VCaP (cell line): ENCODE data around the gene SCN2A.

Source experiments
- H3K27ac ChIP-seq: fragments of 450-650 bp; 2 replicates; pipeline ENCODE4 v1.5.1; 2017
- CTCF ChIP-seq: fragments of 450-650 bp; conservative IDR thresholded peaks from 2 replicates; pipeline ENCODE4 v1.5.1; 2017; ENCODE audit warnings: mild to moderate bottlenecking, moderate library complexity

The SCN2A gene

GRCh38 chr2:165293440-165294420 lies 54.5 kb downstream of the SCN2A start:
- no peak overlapping the region for H3K27ac ChIP-seq
- peak; percentile 84 for TF ChIP-seq CTCF

- TF ChIP-seq CTCF: no peak
- H3K27ac ChIP-seq: no peak overlapping the region
Observed at GRCh38 chr2:165294912-165295311, 55.7 kb downstream of the SCN2A start.

GRCh38 chr2:165295643-165296042 lies 56.4 kb downstream of the SCN2A start:
- TF ChIP-seq CTCF: no peak
- H3K27ac ChIP-seq: no peak overlapping the region

GRCh38 chr2:165305391-165306096 lies 66.3 kb downstream of the SCN2A start:
- TF ChIP-seq CTCF: no peak
- H3K27ac ChIP-seq: no peak overlapping the region

GRCh38 chr2:165307317-165307716 lies 68.1 kb downstream of the SCN2A start:
- TF ChIP-seq CTCF: no peak
- no peak overlapping the region for H3K27ac ChIP-seq

- TF ChIP-seq CTCF: no peak
- H3K27ac ChIP-seq: no peak overlapping the region
Observed at GRCh38 chr2:165311949-165312348, 72.7 kb downstream of the SCN2A start.

GRCh38 chr2:165312999-165313398 lies 73.8 kb downstream of the SCN2A start:
- no peak for TF ChIP-seq CTCF
- peak overlapping the region; percentile 61 for H3K27ac ChIP-seq
